Measurements from ENCODE around the gene DSEL. TPM values are rescaled to one million over a fixed set of nuclear protein-coding genes. Genes with fewer than 3 reads are reported as not detected.

DSEL gene
- total and polyA plus RNA-seq, 2 of the 8 experiments (the other 6 are each of a cell fraction or from before 2014, with no cell fraction given) = 3.0 to 22.8 TPM

GRCh38 chr18:67467188-67467587 lies 49.3 kb downstream of the DSEL start:
- Histone ChIP-seq H2BK120ac (replicated peaks; ENCODE audit: low read depth, low read length) (no peak overlapping the region), H3K9me3 (ENCODE audit: insufficient read depth in 2 of 2, low read depth in 1 of 2, low read length in 1 of 2) (no peaks in the 10 kb centered on the region), H2AFZ (ENCODE audit: low read length) (no peak overlapping the region), H2BK20ac (ENCODE audit: low read length) (no peak overlapping the region), H3K23me2 (ENCODE audit: low read depth, low read length) (no peaks in the 10 kb centered on the region), H4K5ac (ENCODE audit: insufficient read length, low read depth, low read length) (no peak overlapping the region), H2AK5ac (ENCODE audit: low read depth, low read length) (0 out of 2 replicates have a peak overlapping the region, but pooled peaks have one; percentile 76), H3K56ac (replicated peaks; ENCODE audit: insufficient read length, low read depth, low read length) (no peak overlapping the region), H3K79me2 (ENCODE audit: control insufficient read depth in 1 of 2, insufficient read depth in 2 of 2, low read length in 2 of 2) (no peaks in the 10 kb centered on the region), H2BK12ac (ENCODE audit: low read depth, low read length) (no peak overlapping the region), H3K27ac (ENCODE audit: low read depth, low read length) (no peak overlapping the region), H4K8ac (ENCODE audit: extremely low read depth, insufficient read depth, low read length) (no peak overlapping the region), H2BK15ac (ENCODE audit: low read length) (no peak overlapping the region), H4K20me1 (replicated peaks in 1 of 2; ENCODE audit: control insufficient read depth in 1 of 2, insufficient read depth in 2 of 2, low read length in 2 of 2) (peaks cover 0 to 1% of the 10 kb centered on the region in 2 experiments), H2BK5ac (ENCODE audit: low read depth, low read length) (no peak overlapping the region), H3K4ac (replicated peaks; ENCODE audit: insufficient read length, low read depth, low read length) (no peak overlapping the region), H3K14ac (ENCODE audit: insufficient read length) (no peak overlapping the region), H4K91ac (replicated peaks; ENCODE audit: insufficient read length, low read length) (no peak overlapping the region), H3K79me1 (ENCODE audit: low read depth, low read length) (no peaks in the 10 kb centered on the region), H3K4me2 (ENCODE audit: insufficient read depth in 1 of 2, low read depth in 2 of 2, low read length in 2 of 2) (no peak overlapping the region), H3K4me1 (replicated peaks in 1 of 4; ENCODE audit: control insufficient read depth in 3 of 4, insufficient read depth in 4 of 4, low read length in 3 of 4) (no peaks in the 10 kb centered on the region; a peak in 1 of 7 replicates), H3K4me3 (ENCODE audit: extremely low read depth in 1 of 4, insufficient read depth in 2 of 4, low read depth in 3 of 4, low read length in 4 of 4) (no peak overlapping the region), H3K23ac (ENCODE audit: insufficient read length) (no peak overlapping the region), H3K27me3 (replicated peaks in 1 of 4; ENCODE audit: control insufficient read depth in 3 of 4, extremely low read depth in 1 of 4, insufficient read depth in 3 of 4, low read length in 3 of 4) (no peaks in the 10 kb centered on the region; a peak in 1 of 7 replicates), H3K9ac (replicated peaks in 1 of 4; ENCODE audit: extremely low read depth in 1 of 4, low read depth in 3 of 4, low read length in 3 of 4) (no peak overlapping the region), H3K36me3 (ENCODE audit: control insufficient read depth in 2 of 4, insufficient read depth in 4 of 4, low read length in 3 of 4) (no peaks in the 10 kb centered on the region), H3K18ac (ENCODE audit: extremely low read depth, low read length) (no peak overlapping the region)
- WGBS, 2 experiments (ENCODE audit: extremely low coverage in 1 of 2, insufficient coverage in 1 of 2, insufficient read length in 1 of 2, insufficient replicate concordance in 2 of 2, low coverage in 1 of 2, low lambda C conversion rate in 2 of 2, missing lambda C conversion rate in 1 of 2) = 56% methylated on average over 1 of the region's 1 CpG; no CpG with 5 or more reads in 1 of the 2 experiments
- DNase-seq (ENCODE audit: low read depth in 1 of 2, low spot score in 2 of 2) = no peak
- POLR2A ChIA-PET (ENCODE audit: partially characterized antibody) = no interaction called here
- CTCF ChIA-PET (ENCODE audit: partially characterized antibody) = interaction anchor here (1.0 kb wide), 1 partner anchor 46 kb away, joined by 3 read pairs; no protein-coding TSS in a partner anchor
- TF ChIP-seq USF2 (IDR thresholded peaks at IDR 0.05; ENCODE audit: low read length) = no peak
- no peak for TF ChIP-seq POLR2A (IDR thresholded peaks at IDR 0.05; ENCODE audit: control extremely low read depth in 1 of 2, low read depth in 2 of 2, low read length in 2 of 2)
- TF ChIP-seq MAX (IDR thresholded peaks at IDR 0.05) = no peak
- TF ChIP-seq CEBPB (IDR thresholded peaks at IDR 0.05; ENCODE audit: low read depth, low read length) = no peak
- no peak for TF ChIP-seq TBP (IDR thresholded peaks at IDR 0.05; ENCODE audit: low read depth, low read length)
- no peak for TF ChIP-seq GABPA (IDR thresholded peaks at IDR 0.05; ENCODE audit: borderline replicate concordance, insufficient read depth, low read length)
- TF ChIP-seq SIX5 (IDR thresholded peaks at IDR 0.05; ENCODE audit: low read depth, low read length) = no peak
- TF ChIP-seq TAF7 (optimal IDR thresholded peaks at IDR 0.05; ENCODE audit: borderline replicate concordance, low read depth, low read length) = no peak
- no peak for TF ChIP-seq GTF2F1 (IDR thresholded peaks at IDR 0.05; ENCODE audit: borderline replicate concordance, low read depth, low read length)
- TF ChIP-seq SAP30 (IDR thresholded peaks at IDR 0.05; ENCODE audit: insufficient read depth, insufficient replicate concordance, low read length) = no peak
- no peak for TF ChIP-seq JUN (IDR thresholded peaks at IDR 0.05; ENCODE audit: low read depth, low read length)
- no peak for TF ChIP-seq CREB1 (IDR thresholded peaks at IDR 0.05)
- no peak for TF ChIP-seq SP4 (IDR thresholded peaks at IDR 0.05; ENCODE audit: low read length)
- no peak for TF ChIP-seq RBBP5 (IDR thresholded peaks at IDR 0.05; ENCODE audit: borderline replicate concordance, low read depth, low read length)
- no peak for FAIRE-seq

Data from H1 (cell line).